A549 (cell line): ENCODE measurements around the gene ZNF587.
"Not testable (repeated sequence)": the region's sequence is repeated elsewhere in the genome, so short reads cannot be mapped to it uniquely, and the experiment has no call there.

Experiments used
- CHD2 ChIP-seq: fragments of 150-350 bp; IDR thresholded peaks from 2 replicates; pipeline ENCODE4 v1.6.1; 2014; ENCODE audit warnings: low read length; ENCODE audit not compliant: partially characterized antibody
- CTCF ChIP-seq: fragments of >200 bp; sonication (Bioruptor Twin); formaldehyde crosslinking; IDR thresholded peaks from 3 replicates; pipeline ENCODE4 v1.5.1; 2016
- E2F6 ChIP-seq: IDR thresholded peaks from 2 replicates; pipeline ENCODE4 v1.6.1; 2012; ENCODE audit warnings: low read depth, borderline replicate concordance
- ELK1 ChIP-seq: fragments of 150-350 bp; IDR thresholded peaks from 2 replicates; pipeline ENCODE4 v1.6.1; 2014; ENCODE audit warnings: low read depth, mild to moderate bottlenecking, low read length
- ESRRA ChIP-seq: fragments of 150-350 bp; IDR thresholded peaks from 2 replicates; pipeline ENCODE4 v1.6.1; 2014; ENCODE audit warnings: mild to moderate bottlenecking, low read length, borderline replicate concordance
- JUNB ChIP-seq: fragments of >200 bp; sonication (Bioruptor Twin); formaldehyde crosslinking; IDR thresholded peaks from 2 replicates; pipeline ENCODE4 v1.6.1; 2016
- MAX ChIP-seq: IDR thresholded peaks from 2 replicates; pipeline ENCODE4 v1.6.1; 2012
- PBX3 ChIP-seq: IDR thresholded peaks from 2 replicates; pipeline ENCODE4 v1.6.1; 2012
- POLR2A ChIP-seq: IDR thresholded peaks from 2 replicates; pipeline ENCODE4 v1.6.1; 2012; ENCODE audit warnings: mild to moderate bottlenecking, low read length
- RCOR1 ChIP-seq: fragments of 150-350 bp; IDR thresholded peaks from 2 replicates; pipeline ENCODE4 v1.6.1; 2014; ENCODE audit warnings: antibody characterized with exemption, low read length, low read depth
- REST ChIP-seq: fragments of 200-600 bp; sonication (generic); IDR thresholded peaks from 2 replicates; pipeline ENCODE4 v1.6.1; 2016; ENCODE audit warnings: antibody characterized with exemption, mild to moderate bottlenecking, moderate library complexity
- SREBF2 ChIP-seq: fragments of 450-650 bp; IDR thresholded peaks from 2 replicates; pipeline ENCODE4 v1.6.1; 2014; ENCODE audit warnings: mild to moderate bottlenecking, moderate library complexity
- TFCP2L1 ChIP-seq: fragments of 250-450 bp; sonication (Bioruptor Pico); IDR thresholded peaks from 2 replicates; pipeline ENCODE4 v1.5.0; 2021; ENCODE audit warnings: mild to moderate bottlenecking

- TF ChIP-seq CTCF, TFCP2L1, MAX, POLR2A, ESRRA, REST, JUNB, RCOR1, PBX3, SREBF2, ELK1, E2F6, CHD2: not testable (repeated sequence)
These were observed 2.5 kb upstream of the ZNF587 start for GRCh38 chr19:57847164-57847563.
